ENCODE results near the gene NTMT1. TPM values are rescaled to one million over a fixed set of nuclear protein-coding genes. Genes with fewer than 3 reads are reported as not detected.
A peak's percentile ranks its signal among the peaks of the same experiment; 100 is the strongest.

Gene NTMT1
- total and polyA plus RNA-seq, 9 of the 15 experiments (the other 6 are each of a cell fraction or from before 2014, with no cell fraction given), result 42.1 to 116 (median 74.7) TPM

DNA sequence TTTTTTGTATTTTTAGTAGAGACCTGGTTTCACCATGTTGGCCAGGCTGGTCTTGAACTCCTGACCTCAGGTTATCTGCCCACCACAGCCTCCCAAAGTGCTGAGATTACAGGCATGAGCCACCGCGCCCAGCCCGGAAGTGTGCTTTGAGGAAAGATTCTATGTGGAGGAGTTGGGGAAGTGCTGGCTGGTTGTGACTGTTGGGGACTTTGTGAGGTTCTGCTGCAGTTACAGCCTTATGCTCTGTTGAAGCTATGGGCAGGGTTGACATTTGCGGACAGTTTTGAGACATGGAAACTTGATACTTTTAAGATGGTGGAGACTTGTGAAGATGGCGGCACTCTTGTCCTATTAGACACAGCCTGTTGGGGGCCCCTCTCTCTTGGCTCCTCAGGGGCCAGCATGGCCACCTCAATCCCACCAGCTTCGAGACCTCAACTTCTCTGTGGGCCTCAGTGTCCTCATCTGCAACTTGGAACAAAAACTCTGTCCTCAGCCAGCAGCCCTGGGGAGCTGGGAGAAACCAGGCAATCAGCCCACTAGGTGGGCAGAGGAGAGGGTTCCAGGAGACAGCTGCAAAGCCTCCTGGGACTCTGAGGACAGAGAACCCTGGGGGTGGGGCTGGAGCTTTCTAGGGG, 29.9 kb upstream of the NTMT1 start (continued):
- TF ChIP-seq, protein P1, sequence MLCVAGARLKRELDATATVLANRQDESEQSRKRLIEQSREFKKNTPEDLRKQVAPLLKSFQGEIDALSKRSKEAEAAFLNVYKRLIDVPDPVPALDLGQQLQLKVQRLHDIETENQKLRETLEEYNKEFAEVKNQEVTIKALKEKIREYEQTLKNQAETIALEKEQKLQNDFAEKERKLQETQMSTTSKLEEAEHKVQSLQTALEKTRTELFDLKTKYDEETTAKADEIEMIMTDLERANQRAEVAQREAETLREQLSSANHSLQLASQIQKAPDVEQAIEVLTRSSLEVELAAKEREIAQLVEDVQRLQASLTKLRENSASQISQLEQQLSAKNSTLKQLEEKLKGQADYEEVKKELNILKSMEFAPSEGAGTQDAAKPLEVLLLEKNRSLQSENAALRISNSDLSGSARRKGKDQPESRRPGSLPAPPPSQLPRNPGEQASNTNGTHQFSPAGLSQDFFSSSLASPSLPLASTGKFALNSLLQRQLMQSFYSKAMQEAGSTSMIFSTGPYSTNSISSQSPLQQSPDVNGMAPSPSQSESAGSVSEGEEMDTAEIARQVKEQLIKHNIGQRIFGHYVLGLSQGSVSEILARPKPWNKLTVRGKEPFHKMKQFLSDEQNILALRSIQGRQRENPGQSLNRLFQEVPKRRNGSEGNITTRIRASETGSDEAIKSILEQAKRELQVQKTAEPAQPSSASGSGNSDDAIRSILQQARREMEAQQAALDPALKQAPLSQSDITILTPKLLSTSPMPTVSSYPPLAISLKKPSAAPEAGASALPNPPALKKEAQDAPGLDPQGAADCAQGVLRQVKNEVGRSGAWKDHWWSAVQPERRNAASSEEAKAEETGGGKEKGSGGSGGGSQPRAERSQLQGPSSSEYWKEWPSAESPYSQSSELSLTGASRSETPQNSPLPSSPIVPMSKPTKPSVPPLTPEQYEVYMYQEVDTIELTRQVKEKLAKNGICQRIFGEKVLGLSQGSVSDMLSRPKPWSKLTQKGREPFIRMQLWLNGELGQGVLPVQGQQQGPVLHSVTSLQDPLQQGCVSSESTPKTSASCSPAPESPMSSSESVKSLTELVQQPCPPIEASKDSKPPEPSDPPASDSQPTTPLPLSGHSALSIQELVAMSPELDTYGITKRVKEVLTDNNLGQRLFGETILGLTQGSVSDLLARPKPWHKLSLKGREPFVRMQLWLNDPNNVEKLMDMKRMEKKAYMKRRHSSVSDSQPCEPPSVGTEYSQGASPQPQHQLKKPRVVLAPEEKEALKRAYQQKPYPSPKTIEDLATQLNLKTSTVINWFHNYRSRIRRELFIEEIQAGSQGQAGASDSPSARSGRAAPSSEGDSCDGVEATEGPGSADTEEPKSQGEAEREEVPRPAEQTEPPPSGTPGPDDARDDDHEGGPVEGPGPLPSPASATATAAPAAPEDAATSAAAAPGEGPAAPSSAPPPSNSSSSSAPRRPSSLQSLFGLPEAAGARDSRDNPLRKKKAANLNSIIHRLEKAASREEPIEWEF (CRISPR knock-in tag; IDR thresholded peaks at IDR 0.05), result peak; percentile 87; the same call in 1 of the 2 replicates
- TF ChIP-seq, protein P2, sequence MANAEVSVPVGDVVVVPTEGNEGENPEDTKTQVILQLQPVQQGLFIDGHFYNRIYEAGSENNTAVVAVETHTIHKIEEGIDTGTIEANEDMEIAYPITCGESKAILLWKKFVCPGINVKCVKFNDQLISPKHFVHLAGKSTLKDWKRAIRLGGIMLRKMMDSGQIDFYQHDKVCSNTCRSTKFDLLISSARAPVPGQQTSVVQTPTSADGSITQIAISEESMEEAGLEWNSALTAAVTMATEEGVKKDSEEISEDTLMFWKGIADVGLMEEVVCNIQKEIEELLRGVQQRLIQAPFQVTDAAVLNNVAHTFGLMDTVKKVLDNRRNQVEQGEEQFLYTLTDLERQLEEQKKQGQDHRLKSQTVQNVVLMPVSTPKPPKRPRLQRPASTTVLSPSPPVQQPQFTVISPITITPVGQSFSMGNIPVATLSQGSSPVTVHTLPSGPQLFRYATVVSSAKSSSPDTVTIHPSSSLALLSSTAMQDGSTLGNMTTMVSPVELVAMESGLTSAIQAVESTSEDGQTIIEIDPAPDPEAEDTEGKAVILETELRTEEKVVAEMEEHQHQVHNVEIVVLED (CRISPR knock-in tag; IDR thresholded peaks at IDR 0.05), result peak; percentile 51; the same call in 1 of the 2 replicates
- TF ChIP-seq MEF2A (IDR thresholded peaks at IDR 0.05; ENCODE audit: control insufficient read depth, low read depth, low read length) (no peak), ARID3A (IDR thresholded peaks at IDR 0.05; ENCODE audit: borderline replicate concordance, low read depth, low read length) (no peak), ARNT (IDR thresholded peaks at IDR 0.05) (peak; percentile 87 to 94), SMAD1 (IDR thresholded peaks at IDR 0.05; ENCODE audit: low read depth, low read length, partially characterized antibody) (no peak), KAT8 (IDR thresholded peaks at IDR 0.05; ENCODE audit: low read depth) (no peak), MTF1 (CRISPR knock-in tag; IDR thresholded peaks at IDR 0.05; ENCODE audit: borderline replicate concordance) (0 out of 2 replicates have a peak, but pooled peaks have one; percentile 59)
- TF ChIP-seq, protein P3, sequence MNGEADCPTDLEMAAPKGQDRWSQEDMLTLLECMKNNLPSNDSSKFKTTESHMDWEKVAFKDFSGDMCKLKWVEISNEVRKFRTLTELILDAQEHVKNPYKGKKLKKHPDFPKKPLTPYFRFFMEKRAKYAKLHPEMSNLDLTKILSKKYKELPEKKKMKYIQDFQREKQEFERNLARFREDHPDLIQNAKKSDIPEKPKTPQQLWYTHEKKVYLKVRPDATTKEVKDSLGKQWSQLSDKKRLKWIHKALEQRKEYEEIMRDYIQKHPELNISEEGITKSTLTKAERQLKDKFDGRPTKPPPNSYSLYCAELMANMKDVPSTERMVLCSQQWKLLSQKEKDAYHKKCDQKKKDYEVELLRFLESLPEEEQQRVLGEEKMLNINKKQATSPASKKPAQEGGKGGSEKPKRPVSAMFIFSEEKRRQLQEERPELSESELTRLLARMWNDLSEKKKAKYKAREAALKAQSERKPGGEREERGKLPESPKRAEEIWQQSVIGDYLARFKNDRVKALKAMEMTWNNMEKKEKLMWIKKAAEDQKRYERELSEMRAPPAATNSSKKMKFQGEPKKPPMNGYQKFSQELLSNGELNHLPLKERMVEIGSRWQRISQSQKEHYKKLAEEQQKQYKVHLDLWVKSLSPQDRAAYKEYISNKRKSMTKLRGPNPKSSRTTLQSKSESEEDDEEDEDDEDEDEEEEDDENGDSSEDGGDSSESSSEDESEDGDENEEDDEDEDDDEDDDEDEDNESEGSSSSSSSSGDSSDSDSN (IDR thresholded peaks at IDR 0.05; ENCODE audit: borderline replicate concordance in 1 of 2, low read depth in 2 of 2, low read length in 2 of 2), result no peak
- TF ChIP-seq, protein P4, sequence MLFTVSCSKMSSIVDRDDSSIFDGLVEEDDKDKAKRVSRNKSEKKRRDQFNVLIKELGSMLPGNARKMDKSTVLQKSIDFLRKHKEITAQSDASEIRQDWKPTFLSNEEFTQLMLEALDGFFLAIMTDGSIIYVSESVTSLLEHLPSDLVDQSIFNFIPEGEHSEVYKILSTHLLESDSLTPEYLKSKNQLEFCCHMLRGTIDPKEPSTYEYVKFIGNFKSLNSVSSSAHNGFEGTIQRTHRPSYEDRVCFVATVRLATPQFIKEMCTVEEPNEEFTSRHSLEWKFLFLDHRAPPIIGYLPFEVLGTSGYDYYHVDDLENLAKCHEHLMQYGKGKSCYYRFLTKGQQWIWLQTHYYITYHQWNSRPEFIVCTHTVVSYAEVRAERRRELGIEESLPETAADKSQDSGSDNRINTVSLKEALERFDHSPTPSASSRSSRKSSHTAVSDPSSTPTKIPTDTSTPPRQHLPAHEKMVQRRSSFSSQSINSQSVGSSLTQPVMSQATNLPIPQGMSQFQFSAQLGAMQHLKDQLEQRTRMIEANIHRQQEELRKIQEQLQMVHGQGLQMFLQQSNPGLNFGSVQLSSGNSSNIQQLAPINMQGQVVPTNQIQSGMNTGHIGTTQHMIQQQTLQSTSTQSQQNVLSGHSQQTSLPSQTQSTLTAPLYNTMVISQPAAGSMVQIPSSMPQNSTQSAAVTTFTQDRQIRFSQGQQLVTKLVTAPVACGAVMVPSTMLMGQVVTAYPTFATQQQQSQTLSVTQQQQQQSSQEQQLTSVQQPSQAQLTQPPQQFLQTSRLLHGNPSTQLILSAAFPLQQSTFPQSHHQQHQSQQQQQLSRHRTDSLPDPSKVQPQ (CRISPR knock-in tag; IDR thresholded peaks at IDR 0.05; ENCODE audit: borderline replicate concordance), result no peak

All from K562 (cell line).